Activated CD4-positive, CD25-positive, alpha-beta regulatory T cell treated with anti-CD3 and anti-CD28 coated beads, Interleukin-2, amount 50 U/mL, for 24 hours (primary cell): ENCODE measurements around the gene TSC2.
A peak's percentile ranks its signal among the peaks of the same experiment; 100 is the strongest.
"Not testable (repeated sequence)": the region's sequence is repeated elsewhere in the genome, so short reads cannot be mapped to it uniquely, and the experiment has no call there.

Source experiments
- ATAC-seq, 2 donors: fragments of 150-1000 bp; cut with Tn5 transposase; one replicate each; pipeline ENCODE4 v1.10.0; 2021; ENCODE audit warnings: mild to moderate bottlenecking in 1 of 2, moderate library complexity in 1 of 2

Gene TSC2

DNA sequence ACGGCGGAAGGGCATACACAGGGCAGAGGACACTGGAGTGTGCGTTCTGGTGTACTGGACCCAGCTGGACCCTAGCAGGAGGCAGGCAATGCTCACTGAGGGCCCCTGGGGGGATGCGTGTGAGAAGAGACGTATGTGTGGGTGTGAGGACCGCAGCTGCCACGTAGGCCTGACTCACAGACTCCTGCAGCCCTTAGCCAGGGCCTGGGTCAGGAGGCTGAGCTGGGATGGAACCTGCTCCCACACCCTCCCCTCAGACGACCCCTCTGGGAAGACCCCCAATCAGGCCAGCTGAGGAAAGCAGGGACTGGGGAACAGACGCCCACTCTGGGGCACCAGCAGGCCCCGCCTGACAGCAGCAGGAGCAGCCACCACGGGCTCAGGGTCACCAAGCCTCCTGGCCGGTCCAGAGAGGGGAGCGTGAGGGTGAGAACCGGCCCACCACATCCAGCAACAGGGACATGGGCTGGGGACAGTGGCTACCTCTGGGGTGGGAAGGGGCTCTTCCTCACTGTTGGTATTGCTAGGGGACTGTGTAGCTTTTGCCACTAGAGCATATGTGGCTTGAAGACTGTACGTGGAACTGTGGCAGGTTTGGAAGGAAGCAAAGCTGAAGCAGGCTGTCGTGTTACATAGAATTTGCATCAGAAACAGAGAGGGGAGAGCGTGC lies 59.5 kb downstream of the TSC2 start:
- ATAC-seq: not testable (repeated sequence)

DNA sequence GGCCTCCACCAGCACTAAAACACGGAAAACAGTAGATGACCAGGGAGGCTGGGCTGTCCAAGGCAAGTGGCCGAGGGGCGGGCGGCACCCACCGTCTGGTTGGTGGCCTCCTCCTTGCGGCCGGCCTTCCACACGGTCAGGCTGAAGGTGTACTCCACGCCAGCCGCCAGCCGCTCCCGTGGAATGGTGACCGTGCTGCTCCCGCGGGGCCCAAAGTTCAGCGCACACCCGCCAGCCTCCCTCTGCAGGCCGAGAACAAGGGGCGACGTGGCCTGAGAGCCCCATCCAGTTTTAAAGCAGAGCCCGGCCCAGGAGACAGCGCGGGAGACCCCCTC lies 60.0 kb downstream of the TSC2 start:
- not testable (repeated sequence) for ATAC-seq

DNA sequence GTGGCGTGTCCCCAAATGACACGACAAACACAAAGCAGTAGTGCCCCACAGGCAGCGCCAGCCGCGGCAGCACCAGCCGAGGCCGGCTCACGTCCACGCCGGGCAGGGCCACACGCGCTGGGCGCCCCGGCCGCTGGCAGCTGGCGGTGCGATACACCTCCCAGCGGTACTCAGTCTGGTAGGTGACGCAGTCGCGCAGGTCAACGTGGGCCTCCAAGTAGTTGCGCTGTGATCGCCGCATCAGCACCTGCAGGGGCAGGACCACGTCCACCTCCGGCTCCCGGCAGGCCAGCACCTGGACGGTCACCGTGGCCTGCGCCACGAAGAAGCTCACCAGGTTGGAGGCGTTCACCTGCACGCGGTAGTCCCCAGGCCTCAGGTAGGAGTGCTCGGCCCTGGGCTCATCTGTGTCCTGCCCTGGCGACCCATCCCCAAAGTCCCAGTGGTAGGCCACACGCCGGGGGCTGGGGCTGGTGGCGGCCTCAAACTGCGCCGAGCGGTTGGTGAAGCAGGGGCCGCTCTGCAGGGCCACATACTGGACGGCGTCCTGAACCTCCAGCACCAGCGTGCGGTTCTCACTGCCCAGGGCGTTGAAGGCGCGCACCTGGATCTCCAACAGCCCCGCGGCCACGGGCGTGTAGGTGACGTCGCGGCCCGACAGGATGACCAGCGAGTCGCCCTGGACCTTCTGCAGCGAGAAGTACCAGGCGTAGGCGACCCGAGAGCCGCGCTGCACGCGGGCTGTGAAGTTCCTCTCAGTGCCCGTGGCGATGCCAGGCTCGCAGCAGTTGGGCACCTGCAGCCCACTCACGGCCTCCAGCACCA lies 60.9 kb downstream of the TSC2 start:
- ATAC-seq: not testable (repeated sequence)

DNA sequence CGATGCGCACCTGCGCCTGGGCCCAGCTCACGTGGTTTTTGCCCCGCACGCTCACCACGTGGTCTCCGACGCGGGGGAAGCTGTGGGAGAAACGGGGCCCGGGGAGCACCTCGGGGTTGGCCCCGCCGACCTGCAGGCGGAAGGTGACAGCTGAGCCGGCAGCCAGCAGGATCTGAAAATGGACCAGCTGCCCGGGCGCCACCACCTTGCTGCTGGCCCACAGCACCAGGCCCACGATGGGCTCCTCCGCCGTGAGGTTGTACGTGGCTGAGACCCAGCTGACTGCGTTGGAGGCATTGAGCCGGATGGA lies 61.4 kb downstream of the TSC2 start:
- ATAC-seq: not testable (repeated sequence)

DNA sequence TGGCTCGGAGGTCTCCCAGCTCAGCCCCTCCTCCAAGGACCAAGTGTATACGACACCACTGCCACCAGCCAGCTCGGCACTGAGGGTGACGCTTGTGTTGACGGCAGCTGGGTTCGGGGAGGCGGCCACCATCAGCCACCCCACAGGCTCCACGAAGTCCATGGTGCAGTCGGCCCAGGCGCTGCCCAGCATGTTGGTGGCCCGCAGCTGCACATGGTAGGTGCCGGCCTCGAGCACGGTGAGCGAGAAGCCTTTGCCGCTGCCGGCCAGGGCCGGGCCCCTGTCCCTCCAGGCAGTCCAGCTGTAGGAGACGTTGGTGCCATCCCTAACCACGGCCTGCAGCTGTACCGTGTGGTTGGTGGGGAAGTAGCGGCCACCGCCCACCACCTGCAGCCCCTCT lies 62.1 kb downstream of the TSC2 start:
- ATAC-seq: not testable (repeated sequence)

DNA sequence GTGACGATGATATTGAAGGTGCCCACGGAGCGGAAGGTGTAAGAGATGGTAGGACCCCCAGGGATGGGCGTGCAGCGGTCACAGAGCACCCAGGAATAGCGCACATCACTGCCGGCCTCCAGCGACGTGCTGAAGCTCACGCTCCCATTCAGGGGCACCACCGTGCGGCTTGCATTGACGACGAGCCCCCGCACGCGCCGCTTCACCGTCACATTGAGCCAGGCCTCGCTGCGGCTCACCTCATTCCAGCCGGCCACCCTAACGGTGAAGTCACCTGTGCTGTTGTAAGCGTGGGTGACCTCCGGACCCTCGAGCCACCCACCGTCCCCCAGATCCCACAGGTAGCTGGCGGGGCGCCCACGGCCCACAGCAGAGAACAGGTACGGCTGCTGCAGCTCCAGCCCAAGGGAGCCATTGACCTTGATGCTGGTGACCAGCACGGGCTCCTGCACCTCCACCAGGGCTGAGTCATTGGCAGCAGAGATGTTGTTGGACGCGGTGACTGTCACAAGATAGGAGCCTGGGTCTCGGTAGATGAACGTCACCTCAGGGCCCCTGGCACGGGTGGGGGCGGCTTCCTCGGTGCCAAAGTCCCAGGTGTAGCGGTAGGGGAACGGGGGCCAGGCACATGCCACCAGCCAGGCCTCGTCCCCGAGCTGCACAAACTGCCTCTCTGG lies 62.7 kb downstream of the TSC2 start:
- not testable (repeated sequence) for ATAC-seq

DNA sequence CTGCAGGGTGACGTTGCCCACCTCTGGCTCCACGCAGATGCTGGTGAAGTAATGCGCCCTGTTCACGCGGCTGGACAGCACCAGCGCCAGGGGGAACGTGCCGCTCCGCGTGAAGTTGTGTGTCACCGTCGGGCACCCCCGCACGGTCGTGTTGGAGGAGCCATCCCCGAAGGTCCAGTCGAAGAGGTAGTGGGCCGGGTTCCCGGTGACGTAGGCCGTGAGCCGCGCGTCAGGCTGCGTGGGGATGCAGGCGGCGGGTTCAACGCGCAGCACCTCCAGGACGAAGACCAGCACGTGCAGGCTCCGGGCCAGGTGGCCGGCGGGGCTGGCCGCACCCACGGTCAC lies 63.2 kb downstream of the TSC2 start:
- not testable (repeated sequence) for ATAC-seq

DNA sequence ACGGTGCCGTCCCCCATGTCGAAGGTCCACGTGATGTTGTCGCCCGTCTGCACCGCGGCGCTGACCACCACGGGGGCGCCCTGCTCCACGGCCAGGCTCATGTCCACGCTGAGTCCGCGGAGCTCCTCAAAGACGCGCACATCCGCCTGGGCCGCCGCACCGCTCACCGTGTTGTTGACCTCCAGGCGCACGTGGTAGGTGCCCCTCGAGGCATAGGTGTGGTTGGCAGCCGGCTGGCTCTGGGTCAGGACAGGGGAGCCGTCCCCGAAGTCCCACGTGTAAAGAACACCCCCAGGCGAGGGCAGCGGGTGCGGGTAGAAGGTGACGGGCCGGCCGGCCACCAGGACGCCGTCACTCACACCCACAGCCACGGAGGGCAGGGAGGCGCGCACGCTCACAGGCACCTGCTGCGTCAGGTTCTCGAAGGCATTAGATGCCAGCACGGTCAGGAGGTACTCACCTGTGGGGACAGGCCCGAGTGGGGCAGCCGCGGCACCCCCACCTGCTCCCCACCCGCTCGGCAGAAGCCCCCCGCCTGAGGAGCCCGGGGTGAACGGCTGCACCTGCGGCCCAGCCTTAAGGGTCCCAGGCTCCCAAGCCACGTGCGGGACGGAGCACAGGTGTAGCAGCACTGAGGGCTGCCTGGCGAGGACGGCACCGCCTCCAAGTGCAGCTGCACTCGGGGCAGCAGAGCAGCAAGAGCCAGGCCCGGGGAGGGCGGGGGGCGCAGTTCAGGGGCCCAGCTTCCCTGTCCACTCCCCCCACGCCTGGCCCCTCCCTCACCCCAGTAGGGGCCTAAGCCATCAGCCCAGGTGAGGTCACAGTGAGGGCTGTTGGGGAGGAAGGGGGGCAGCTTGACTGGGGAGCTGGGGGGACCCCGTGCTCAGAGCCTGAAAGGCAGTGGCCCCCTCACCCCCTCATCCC lies 63.9 kb downstream of the TSC2 start:
- not testable (repeated sequence) for ATAC-seq

DNA sequence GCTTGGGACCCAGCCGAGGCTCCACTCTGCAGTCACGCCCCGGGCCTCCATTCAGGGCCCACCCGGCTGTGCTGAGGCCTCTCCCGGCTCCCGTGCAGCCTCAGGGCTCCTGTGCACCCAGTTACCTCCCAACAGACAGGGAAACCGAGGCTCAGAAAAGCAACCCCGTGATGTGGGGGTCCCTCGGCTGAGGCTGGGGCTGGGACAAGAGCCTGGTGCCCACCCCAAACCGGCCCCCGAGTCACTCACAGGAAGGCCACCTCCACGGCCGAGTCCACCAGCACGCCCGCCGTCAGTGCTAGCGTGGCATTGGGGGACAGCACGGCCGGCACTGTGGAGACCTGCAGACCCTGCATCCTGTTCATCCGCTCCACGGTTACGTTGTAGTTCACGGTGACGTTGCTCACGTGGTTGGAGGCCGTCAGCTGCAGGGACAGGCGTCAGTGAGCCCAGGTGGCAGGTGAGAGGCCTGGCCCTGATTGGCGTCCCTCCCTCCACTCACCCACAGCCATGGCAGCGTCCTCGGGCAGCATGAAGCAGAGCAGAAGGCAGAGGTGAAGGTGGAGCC lies 64.8 kb downstream of the TSC2 start:
- not testable (repeated sequence) for ATAC-seq

DNA sequence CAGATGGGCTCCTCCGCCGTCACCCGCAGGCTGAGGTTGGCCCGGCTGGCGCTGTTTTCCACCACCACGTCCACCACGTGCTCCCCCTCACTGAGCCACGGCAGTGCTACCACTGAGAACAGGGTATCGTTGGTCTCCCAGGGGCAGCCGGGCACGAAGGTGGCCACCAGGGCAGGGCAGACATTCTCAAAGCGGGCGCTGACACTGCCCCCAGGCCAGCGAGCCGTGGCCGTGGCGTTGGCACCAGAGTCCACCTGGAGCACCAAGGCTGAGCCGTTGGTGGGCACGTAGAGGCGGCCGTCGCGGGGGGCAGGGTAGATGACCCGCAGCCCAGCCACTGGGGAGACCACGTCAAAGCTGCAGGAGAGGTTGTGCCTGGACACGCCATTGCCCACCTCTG lies 66.4 kb downstream of the TSC2 start:
- ATAC-seq: not testable (repeated sequence)

DNA sequence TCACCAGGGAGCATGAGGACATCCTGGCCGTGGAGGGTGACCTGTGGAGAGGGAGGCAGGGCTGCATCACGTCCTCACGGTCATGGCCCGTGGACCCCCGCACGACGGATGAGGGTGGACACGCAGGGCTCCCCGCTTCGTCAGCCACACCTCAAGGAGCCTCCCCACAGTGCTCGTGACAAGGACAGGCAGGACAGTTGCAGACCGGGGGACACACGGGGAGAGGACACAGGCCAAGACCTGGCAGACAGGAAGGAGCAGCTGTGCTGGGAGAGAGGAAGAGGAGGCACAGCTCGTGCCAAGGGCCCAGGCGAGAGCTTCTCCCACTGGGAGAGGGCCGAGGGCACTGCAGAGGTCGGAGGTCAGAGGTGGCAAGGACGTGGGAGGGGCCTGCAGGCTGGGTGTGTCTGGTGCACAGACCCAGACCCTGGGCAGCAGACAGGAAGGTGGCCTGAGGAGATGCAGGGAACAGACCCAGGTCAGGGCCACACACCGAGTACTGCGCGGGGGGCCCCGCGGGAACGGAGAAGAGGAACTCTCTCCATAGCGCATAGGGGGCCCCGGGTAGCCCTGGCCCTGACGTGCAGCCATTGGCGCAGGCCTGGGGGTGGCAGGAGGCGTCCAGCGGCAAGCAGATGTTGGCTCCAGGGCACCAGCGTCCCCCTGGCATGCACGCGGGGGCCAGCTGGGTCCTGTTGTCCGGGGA lies 67.3 kb downstream of the TSC2 start:
- ATAC-seq: not testable (repeated sequence)

DNA sequence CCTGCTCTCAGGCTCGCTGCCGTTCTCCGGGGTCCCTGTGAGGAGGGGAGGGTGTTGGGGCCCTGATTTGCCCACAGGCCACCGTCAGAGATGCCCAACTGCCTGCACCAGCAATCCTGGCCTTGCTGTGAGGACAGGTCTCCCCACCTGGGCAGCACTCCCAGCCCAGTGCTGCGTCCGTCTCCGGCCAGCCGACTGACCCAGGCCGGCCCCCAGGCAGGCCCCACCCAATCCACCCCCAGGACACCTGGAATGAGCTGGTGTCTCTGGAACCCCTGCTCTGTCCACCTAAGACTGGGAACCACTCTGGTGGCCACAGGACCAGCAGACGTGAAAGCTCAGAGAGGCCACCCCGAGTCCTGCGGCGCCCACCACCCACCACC lies 67.8 kb downstream of the TSC2 start:
- ATAC-seq: no peak

DNA sequence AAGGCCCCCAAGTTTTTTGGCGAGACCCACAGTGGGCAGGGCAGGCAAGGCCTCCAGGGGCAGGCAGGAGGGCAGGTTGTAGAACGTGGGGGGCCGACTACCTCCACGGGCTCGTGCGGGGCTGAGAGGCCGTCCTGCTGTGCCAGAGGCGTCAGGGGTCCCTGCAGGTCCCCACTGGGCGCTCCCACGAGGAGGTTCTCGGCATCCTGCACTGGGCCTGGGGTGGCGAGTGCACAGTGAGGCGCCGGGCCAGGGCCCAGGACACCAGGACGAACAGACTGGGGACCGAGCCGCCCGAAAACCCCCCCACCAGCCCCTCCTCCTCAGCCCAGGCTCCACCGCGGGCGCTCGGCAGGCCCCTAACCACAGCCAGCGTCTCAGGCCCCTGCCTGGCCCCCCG lies 68.6 kb downstream of the TSC2 start:
- not testable (repeated sequence) for ATAC-seq

DNA sequence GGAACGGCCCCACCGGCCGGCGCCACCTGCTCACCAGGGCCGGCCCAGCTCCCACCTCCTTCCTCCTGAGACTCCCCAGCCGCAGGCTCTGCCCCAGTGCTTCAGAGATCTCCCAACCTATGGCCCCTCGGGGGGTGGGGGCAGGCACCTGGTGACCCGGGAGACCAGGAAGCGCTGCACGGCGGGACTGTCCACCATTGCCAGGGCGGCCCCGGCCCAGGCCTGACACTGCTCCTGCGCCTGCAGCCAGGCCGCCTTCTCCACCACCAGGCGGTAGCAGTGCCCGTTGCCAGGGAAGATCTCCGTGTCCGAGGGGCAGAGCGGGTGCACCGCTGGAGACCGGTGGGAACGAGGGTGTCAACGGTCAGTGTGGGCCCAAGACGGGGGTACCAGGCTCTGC lies 69.6 kb downstream of the TSC2 start:
- ATAC-seq: not testable (repeated sequence)

DNA sequence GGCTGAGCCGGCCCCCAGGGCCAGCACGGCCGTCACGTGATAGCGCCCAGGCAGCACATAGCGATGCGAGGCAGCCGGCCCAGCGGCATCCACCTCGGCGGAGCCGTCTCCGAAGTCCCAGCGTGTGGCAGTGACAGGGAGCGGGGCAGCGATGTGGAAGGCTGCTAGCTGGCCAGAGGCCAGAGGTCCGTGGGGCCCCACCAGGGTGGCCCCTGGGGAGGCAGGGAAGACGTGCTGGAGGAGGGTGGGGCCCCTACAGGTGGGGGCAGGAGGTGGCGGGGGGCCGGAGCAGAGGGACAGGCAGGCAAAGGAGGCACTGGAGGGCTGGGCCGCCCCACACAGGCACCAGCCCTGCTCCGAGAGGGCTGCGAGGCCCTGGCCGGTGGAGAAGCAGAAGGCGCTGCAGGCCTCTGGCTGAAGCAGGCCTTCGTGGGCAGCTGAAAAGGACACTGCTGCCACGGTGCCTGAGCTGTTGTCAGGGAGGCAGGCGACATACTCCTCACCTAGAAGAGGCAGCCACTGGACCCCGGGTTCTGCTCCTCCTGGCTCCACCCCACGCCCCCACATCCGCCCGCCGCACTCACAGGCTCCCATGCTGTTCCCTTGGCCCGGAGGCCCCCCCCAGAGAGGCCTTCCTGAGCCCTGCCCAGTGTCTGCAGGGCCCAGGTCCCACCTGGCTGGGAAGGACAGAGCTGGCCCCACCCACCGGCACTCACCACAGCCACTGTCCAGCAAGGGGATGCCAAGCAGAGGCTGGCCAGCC lies 70.4 kb downstream of the TSC2 start:
- not testable (repeated sequence) for ATAC-seq

DNA sequence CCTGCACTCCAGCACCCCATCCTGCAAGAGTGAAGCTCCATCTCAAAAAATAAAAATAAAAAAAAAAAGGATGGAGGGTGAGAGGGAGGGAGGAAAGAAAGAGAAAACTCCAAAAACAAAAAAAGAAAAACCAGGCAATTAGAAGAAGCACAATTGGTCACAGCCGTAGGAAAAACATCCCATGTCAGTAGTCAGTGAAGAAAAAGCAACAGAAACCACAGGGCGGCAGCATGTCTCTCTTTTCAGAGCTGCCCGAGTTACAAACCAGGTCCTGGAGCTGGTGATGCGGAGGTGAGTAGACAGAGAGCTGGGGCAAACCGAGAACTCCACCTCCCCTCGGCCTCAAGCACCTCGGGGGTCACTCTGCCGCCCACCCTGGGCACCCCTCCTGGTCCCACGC lies 73.5 kb downstream of the TSC2 start:
- peak; percentile 32 to 71 for ATAC-seq

DNA sequence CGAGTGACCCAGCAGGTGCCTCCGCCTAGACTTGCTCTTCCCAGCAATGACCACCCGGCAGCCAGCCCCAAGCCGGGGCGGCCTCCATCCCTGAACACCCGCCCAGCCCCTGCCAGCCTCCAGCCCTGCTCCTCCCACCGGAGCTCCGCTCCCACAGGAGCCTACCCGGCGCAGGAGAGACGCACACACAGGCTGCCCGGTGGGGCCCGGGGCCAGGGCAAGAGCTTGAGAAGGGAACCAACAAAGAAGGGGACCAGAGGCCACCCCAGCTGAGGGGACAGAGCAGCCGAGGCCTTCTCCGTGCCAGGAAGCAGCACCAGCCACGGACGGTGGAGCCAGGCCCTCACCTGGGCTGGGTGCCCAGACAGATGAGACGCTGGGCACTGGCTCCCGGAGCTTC lies 74.1 kb downstream of the TSC2 start:
- ATAC-seq: no peak

DNA sequence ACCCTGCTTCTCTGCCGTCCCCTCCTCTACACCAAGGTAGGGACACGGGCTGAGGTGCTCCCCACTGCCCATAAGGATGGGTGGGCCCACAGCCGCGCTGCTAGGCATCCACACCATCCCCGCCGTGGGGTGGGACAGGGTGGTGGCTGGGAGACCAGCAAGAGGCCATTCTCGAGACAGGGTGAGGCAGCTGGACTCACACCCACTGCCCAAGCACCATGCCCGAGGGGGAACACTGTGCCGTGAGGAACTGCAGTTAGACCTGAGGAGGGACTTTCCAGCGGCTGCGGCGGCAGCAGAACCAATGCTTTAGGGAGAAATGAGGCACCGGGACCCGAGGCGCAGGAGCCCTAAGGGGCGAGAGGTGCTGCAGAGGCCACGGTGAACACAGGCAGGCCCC lies 74.6 kb downstream of the TSC2 start:
- ATAC-seq: no peak

DNA sequence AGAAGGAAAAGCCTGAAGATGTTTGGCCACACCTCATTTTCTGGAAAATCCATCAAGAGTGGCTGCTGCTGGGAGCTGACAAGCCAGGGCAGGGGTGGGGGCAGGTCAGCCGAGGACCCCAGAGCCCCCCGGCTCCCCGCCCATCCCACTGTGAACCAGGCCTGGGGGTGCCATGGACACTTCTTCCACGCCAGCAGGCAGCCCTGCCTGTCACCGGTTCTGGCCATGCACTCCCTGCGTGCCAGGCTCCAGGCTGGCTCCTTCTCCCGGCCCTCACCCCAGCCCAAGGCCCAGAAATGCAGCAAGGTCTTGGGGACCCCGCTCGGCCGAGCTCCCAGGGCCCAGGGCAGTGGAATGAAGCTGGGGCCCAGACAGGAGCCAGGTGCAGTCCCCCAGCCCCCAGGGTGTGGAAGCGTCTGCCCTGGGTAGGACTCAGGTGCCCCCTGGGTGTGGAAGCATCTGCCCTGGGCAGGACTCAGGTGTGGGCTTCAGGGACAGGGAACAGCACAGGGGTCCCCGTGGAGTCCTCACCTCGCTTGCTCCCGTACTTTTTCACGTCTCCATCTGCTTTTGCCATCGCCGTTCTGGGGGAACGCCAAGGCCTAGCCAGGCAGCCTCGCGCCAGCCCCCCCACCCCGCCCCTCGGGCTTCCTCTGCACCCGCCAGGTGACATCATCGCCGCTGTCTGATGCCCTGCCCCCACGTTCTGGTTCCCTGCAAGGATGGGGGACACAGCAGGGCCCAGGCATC lies 75.3 kb downstream of the TSC2 start:
- not testable (repeated sequence) for ATAC-seq

DNA sequence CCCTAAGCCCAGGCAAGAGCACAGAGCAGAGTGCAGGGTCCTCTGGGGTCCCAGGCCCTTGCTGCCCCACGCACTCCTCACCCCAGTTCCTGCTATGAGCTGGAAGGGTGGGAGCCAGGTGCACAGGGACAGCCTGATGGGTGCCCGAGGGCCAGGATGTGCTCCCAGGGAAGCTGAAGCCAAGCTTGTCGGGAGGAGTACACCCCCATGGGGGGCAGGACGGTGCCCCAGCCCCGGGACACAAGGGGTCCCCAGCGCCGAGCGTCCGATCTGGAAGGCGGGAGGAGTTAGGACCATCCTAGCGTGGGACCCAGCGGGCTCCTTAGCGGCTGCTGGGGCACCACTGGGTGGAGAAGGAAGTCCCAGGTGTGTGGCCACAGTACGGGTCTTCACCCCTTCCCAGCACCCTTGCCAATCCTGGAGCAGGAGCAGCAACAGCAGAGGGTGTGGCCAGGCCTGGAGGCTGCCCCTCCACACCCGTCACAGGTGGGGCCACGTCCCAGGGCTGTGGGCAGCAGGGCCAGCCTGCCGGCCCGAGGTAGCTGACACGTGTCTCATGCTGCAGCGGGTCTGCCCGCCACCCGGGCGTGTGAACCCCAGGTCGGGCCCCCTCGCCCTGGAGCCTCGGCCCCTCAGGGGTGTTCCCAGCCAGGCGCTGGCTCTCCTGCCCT lies 76.1 kb downstream of the TSC2 start:
- not testable (repeated sequence) for ATAC-seq
